ENCODE measurements around the gene TRAF2.
"Not testable (repeated sequence)": the region's sequence is repeated elsewhere in the genome, so short reads cannot be mapped to it uniquely, and the experiment has no call there.

The TRAF2 gene

DNA sequence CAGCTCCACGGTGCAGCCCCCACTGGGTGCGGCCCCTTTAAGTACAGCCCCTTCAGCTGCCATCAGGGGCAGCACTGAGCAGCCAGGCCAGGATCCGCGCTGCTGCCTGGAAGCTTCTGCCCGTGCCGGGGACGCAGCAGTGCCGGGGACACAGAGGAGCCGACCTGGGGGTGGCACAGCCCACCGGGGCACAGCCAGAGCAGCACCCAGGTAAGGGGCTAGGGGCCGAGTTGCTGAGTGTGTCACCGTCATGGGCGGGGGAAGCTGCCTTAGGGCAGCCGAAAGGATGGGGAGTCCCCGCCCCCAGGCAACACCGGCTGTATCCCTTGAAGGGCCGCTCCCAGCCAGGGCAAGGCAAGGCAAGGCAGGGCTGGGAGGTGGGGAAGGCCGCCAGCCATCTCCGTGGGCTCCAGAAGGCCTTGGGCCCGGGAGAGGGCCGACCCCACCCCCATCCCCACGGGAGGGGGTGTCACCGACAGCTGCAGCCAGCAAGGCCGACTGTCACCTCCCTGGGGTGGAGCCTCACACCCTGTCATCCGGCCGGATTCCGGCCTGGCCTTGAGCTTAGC is 43.9 kb upstream of the TRAF2 start, which contains the start of gene AJM1:
Gene AJM1 (plus strand): TSS at position 99 of the 569 bp plus-strand sequence. CDS start 1,937 bp downstream, outside the sequence.
- not testable (repeated sequence) for H3K9me3 ChIP-seq (ENCODE audit: low read length); H3K27ac ChIP-seq (ENCODE audit: low read depth, low read length); H3K36me3 ChIP-seq (ENCODE audit: insufficient read depth, low read length); H3K9ac ChIP-seq (ENCODE audit: low read length)
- Histone ChIP-seq H3K4me1 (ENCODE audit: insufficient read depth, low read length) (peaks cover 17% of the 10 kb centered on the region), H3K4me3 (ENCODE audit: low read depth in 1 of 2, low read length in 2 of 2) (peak within 1 kb of the TSS in 1 of 2 donors; percentile 7), H3K27me3 (ENCODE audit: control insufficient read depth in 1 of 2, insufficient read depth in 2 of 2, low read length in 2 of 2) (peaks cover 0 to 29% of the 10 kb centered on the region in 2 donors)

DNA sequence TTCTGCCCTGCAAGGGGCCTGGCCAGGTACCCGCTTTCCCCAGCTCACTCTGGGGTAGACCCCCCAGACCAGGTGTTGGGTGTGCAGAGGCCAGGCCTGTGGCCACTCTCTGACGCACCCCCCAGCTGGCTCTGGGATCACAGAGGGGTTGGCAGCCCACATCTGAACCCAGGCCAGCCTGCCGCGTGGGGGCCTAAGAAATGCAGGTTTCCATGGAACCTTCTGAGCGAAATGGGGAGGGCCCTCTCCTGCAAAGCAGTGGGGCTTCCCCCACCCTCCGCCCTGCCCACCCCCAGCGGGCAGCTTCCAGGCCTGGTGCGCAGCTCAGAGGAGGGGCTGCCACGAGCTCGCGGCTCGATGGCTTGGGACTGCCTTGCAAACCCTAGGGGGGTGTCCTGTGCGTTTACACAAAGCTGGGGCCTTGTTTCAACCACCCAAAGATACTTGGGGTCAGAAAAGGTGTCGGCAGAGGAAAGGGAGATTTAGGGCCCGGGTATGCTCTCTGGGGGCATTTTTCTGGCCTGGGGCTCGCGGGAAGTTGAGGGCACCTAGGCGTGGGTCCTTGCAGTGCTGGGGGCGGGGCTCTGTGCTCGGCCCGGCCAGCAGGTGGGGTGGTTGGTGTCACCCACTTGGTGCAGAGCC is 43.0 kb upstream of the TRAF2 start:
- H3K27me3 ChIP-seq (ENCODE audit: control insufficient read depth in 1 of 2, insufficient read depth in 2 of 2, low read length in 2 of 2): peaks cover 0 to 34% of the 10 kb centered on the region in 2 donors
- peaks cover 25% of the 10 kb centered on the region for H3K4me1 ChIP-seq (ENCODE audit: insufficient read depth, low read length)
- not testable (repeated sequence) for H3K9ac ChIP-seq (ENCODE audit: low read length); H3K27ac ChIP-seq (ENCODE audit: low read depth, low read length); H3K9me3 ChIP-seq (ENCODE audit: low read length); H3K4me3 ChIP-seq (ENCODE audit: low read depth in 1 of 2, low read length in 2 of 2); H3K36me3 ChIP-seq (ENCODE audit: insufficient read depth, low read length)

DNA sequence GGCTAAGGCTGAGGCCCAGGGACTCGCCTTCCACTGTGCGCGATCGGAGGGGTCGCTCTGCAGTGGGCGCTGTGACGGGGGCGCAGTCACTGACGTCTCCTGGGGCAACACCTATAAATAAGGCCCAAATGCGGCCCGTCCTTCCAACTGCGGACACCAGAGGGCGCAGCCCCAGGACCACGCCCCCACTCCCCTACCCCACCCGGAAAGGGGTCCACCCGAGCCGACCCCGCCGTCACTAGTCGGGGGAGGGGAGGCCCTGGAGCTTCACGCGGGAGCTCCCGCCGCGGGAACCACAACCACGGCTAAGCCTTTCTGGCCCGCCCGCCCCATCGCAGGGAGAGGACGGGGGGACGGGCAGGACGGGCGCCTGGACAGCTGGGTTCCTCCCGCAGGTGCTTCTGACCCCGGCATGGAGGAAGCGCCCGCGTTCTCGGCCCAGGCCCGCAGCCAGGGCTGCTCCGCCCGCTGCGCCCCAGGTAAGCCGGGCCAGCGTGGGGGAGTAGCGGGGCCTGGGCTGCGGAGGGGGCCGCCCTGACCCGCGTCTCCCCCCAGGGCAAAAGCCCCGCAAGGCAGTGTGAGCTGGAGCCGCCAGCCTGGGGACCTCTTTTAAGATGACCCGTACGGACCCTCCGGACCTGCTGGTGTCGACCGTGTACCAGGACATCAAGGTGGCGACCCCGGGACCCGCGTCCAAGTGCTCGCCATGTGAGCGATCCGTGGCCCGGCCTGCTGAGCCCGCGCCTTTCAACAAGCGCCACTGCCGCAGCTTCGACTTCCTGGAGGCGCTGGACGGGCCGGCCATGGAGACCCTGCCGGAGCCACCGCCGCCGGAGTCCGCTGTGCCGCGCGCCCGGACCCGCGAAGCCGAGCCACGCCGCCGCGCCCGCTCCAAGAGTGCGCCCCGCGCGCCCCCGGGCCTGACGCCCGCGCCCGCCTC is 42.2 kb upstream of the TRAF2 start:
- H3K4me3 ChIP-seq (ENCODE audit: low read depth in 1 of 2, low read length in 2 of 2); H3K27ac ChIP-seq (ENCODE audit: low read depth, low read length); H3K9ac ChIP-seq (ENCODE audit: low read length); H3K36me3 ChIP-seq (ENCODE audit: insufficient read depth, low read length); H3K9me3 ChIP-seq (ENCODE audit: low read length): not testable (repeated sequence)
- peaks cover 0 to 34% of the 10 kb centered on the region in 2 donors for H3K27me3 ChIP-seq (ENCODE audit: control insufficient read depth in 1 of 2, insufficient read depth in 2 of 2, low read length in 2 of 2)
- peaks cover 25% of the 10 kb centered on the region for H3K4me1 ChIP-seq (ENCODE audit: insufficient read depth, low read length)

DNA sequence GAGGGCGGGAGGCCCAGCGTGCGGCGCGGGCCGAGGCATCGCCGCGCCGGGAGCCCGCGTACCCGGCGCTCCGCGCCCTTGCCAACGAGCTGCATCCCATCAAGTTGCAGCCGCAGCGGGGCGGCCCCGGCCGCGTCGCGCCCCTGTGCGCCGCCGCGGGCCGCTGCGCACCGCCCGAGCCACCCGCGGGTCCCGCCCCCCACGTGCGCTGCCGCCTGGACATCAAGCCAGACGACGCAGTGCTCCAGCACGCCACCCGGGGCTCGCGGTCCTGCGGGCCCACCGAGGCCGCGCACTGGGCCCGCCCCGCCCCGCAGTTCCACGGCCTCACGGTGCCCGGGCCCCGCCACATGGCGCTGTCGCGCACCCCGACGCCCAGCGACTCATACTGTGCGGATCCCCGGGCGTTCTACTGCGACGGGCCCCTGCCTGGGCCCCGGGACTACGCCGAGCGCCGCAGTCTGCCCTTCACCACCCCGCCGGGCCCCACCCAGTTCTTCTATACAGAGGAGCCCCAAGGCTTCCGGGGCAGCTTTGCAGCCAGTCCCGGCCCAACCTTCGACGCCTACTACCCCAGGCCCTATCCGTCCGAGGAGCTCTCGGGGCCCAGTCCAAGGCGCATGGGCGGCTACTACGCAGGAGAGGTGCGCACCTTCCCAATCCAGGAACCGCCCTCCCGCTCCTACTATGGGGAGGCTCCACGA is 41.4 kb upstream of the TRAF2 start:
- H3K9me3 ChIP-seq (ENCODE audit: low read length): no peaks in the 10 kb centered on the region
- H3K36me3 ChIP-seq (ENCODE audit: insufficient read depth, low read length): no peaks in the 10 kb centered on the region
- no peak overlapping the region for H3K27ac ChIP-seq (ENCODE audit: low read depth, low read length)
- no peak overlapping the region for H3K9ac ChIP-seq (ENCODE audit: low read length)
- H3K4me3 ChIP-seq (ENCODE audit: low read depth in 1 of 2, low read length in 2 of 2): no peak overlapping the region
- H3K4me1 ChIP-seq (ENCODE audit: insufficient read depth, low read length): peaks cover 27% of the 10 kb centered on the region
- peaks cover 0 to 34% of the 10 kb centered on the region in 2 donors for H3K27me3 ChIP-seq (ENCODE audit: control insufficient read depth in 1 of 2, insufficient read depth in 2 of 2, low read length in 2 of 2)

DNA sequence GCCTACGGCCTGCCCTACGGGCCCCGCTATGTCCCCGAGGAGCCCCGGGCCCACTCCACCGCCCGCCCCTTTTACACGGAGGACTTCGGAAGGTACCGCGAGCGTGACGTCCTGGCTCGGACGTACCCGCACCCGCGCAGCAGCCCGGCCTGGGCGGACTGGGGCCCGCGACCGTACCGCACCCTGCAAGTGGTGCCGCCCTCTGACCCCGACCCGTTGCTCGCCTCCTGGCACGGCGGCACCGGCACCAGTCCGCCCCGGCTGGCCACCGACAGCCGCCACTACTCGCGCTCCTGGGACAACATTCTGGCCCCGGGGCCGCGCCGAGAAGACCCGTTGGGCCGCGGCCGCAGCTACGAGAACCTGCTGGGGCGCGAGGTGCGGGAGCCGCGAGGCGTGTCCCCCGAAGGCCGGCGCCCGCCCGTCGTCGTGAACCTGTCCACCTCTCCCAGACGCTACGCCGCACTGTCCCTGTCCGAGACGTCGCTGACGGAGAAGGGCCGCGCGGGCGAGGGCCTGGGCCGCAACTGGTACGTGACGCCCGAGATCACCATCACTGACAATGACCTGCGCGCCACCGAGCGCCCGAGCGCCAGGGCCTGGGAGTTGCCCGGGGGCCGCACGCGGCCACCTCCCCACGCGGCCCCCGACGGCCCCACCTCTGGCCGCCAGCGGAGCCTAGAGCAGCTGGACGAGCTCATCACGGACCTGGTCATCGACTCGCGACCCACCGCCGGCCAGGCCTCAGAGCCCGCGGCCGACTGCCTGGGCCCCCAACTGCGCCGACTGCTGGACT is 40.7 kb upstream of the TRAF2 start:
- Histone ChIP-seq H3K4me1 (ENCODE audit: insufficient read depth, low read length) (peaks cover 35% of the 10 kb centered on the region), H3K4me3 (ENCODE audit: low read depth in 1 of 2, low read length in 2 of 2) (no peak overlapping the region), H3K9me3 (ENCODE audit: low read length) (no peaks in the 10 kb centered on the region), H3K27me3 (ENCODE audit: control insufficient read depth in 1 of 2, insufficient read depth in 2 of 2, low read length in 2 of 2) (peaks cover 0 to 34% of the 10 kb centered on the region in 2 donors), H3K27ac (ENCODE audit: low read depth, low read length) (no peak overlapping the region), H3K36me3 (ENCODE audit: insufficient read depth, low read length) (no peaks in the 10 kb centered on the region), H3K9ac (ENCODE audit: low read length) (no peak overlapping the region)

DNA sequence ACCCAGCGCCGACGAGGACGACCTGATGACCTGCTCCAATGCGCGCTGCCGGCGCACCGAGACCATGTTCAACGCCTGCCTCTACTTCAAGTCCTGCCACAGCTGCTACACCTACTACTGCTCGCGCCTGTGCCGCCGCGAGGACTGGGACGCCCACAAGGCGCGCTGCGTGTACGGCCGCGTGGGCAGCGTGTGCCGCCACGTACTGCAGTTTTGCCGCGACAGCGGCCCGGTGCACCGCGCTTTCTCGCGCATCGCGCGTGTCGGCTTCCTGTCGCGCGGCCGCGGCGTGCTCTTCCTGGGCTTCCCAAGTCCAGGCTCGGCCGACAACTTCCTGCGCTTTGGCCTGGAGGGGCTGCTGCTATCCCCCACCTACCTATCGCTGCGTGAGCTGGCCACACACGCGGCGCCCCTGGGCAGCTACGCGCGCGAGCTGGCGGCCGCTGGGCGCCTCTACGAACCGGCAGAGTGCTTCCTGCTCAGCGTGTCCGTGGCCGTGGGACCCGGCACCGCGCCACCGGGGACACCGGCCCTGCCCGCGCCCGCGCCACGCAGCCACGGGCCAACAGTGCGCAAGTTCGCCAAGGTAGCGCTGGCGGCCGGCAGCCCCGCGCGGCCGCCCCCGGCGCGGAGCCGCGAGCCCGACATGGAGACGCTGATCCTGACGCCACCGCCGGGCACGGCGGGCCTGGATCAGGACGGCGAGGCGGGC is 39.8 kb upstream of the TRAF2 start:
- Histone ChIP-seq H3K9ac (ENCODE audit: low read length) (no peak overlapping the region), H3K4me3 (ENCODE audit: low read depth in 1 of 2, low read length in 2 of 2) (no peak overlapping the region), H3K27me3 (ENCODE audit: control insufficient read depth in 1 of 2, insufficient read depth in 2 of 2, low read length in 2 of 2) (peaks cover 0 to 34% of the 10 kb centered on the region in 2 donors), H3K4me1 (ENCODE audit: insufficient read depth, low read length) (peaks cover 36% of the 10 kb centered on the region), H3K36me3 (ENCODE audit: insufficient read depth, low read length) (peaks cover 2% of the 10 kb centered on the region), H3K27ac (ENCODE audit: low read depth, low read length) (no peak overlapping the region), H3K9me3 (ENCODE audit: low read length) (no peaks in the 10 kb centered on the region)

DNA sequence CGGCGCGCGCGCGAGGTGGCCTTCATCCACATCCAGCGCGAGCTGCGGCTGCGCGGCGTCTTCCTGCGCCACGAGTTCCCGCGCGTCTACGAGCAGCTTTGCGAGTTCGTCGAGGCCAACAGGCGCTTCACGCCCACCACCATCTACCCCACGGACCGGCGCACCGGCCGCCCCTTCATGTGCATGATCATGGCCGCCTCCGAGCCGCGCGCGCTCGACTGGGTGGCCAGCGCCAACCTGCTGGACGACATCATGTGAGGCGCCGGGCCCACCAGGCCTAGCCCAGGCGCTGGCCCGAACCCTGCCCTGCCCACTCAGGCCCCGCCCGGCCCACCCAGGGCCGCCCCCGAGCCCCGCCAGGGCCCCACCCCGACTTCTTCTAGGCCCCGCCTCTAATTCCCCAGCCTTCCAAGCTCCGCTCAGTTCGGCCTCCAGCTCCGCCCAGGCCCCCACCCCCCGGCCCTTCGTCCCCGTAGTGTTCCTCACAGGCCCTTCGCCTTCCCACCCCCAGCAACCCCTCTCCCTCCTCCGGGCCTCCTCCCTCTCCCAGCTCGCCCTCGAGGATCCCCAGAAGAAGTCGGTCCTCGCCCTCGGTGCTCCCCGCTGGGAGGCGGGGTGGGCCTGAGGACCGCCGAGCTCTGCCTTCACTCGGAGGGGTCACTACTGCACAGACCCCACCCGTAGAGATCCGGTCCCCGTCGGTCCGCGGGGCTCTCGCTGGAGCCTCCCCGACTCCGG is 39.1 kb upstream of the TRAF2 start:
- Histone ChIP-seq H3K36me3 (ENCODE audit: insufficient read depth, low read length) (peaks cover 5% of the 10 kb centered on the region), H3K4me3 (ENCODE audit: low read depth in 1 of 2, low read length in 2 of 2) (peak overlapping the region; percentile 67 to 91), H3K4me1 (ENCODE audit: insufficient read depth, low read length) (peaks cover 28% of the 10 kb centered on the region), H3K27ac (ENCODE audit: low read depth, low read length) (no peak overlapping the region), H3K27me3 (ENCODE audit: control insufficient read depth in 1 of 2, insufficient read depth in 2 of 2, low read length in 2 of 2) (peaks cover 0 to 34% of the 10 kb centered on the region in 2 donors), H3K9ac (ENCODE audit: low read length) (no peak overlapping the region), H3K9me3 (ENCODE audit: low read length) (no peaks in the 10 kb centered on the region)

DNA sequence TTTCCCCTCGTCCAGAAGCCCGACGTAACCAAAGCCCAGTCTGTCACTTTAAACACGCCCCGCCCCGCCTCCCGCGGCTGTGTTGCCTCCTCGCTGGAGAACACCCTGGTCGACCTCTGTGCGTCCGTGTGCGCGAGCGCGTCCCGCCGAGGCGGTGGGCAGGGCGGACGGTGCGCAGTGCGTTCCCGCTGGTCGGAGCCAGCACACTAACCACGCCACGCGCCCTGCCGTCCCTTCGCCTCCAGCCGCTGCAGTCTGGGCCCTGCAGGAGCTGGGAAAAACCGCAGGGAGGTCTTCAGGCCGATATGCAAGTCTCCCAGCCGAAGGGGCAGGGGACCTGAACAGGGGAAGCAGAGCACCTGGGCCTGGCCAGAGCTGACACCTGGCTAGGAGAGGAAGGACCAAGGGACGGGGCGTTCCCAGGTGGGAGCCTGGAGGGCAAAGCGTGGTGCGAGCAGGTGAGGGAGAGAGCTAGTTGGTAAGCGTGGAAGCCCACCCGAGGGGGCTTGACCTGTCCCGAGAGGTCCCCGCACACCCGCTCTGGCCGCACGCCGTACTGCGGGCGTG is 38.4 kb upstream of the TRAF2 start:
- H3K4me1 ChIP-seq (ENCODE audit: insufficient read depth, low read length): peaks cover 25% of the 10 kb centered on the region
- peaks cover 5% of the 10 kb centered on the region for H3K36me3 ChIP-seq (ENCODE audit: insufficient read depth, low read length)
- H3K9me3 ChIP-seq (ENCODE audit: low read length): no peaks in the 10 kb centered on the region
- H3K27ac ChIP-seq (ENCODE audit: low read depth, low read length): peak overlapping the region; percentile 82
- no peak overlapping the region for H3K9ac ChIP-seq (ENCODE audit: low read length)
- peak overlapping the region; percentile 67 to 91 for H3K4me3 ChIP-seq (ENCODE audit: low read depth in 1 of 2, low read length in 2 of 2)
- peaks cover 0 to 34% of the 10 kb centered on the region in 2 donors for H3K27me3 ChIP-seq (ENCODE audit: control insufficient read depth in 1 of 2, insufficient read depth in 2 of 2, low read length in 2 of 2)

DNA sequence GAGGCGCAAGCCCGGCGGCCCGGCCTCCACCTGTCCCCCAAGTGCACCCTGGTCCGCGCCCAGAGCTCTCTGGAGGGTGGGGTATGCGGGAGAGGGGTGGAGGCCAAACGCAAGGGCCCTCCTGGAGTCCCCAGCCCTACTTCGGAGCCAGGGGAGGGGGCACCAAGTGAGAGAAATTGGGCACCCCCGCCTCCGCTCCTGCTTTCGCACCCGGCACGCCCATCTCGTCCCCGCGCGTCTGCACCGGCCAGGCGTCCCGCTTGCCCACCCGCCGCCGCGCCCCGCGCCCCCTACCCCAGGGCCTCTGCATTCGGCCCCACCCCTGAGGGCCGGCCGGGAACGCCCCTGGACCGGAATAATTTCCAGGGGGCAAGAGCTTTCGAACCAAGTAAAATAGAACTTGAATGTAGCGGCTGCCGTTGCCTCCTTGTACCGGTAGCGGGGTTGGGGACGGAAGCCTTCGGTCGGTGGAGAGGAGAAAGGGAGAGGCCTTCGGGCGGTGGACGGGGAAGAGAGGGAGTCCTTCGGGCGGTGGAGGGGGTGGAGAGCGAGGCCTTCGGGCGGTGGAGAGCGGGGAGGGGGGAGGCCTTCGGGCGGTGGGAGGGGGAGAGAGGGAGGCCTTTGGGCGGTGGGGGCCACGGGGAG is 37.8 kb upstream of the TRAF2 start:
- H3K4me1 ChIP-seq (ENCODE audit: insufficient read depth, low read length): peaks cover 21% of the 10 kb centered on the region
- peaks cover 0 to 34% of the 10 kb centered on the region in 2 donors for H3K27me3 ChIP-seq (ENCODE audit: control insufficient read depth in 1 of 2, insufficient read depth in 2 of 2, low read length in 2 of 2)
- peaks cover 5% of the 10 kb centered on the region for H3K36me3 ChIP-seq (ENCODE audit: insufficient read depth, low read length)
- H3K9ac ChIP-seq (ENCODE audit: low read length): no peak overlapping the region
- peak overlapping the region; percentile 67 to 91 for H3K4me3 ChIP-seq (ENCODE audit: low read depth in 1 of 2, low read length in 2 of 2)
- H3K9me3 ChIP-seq (ENCODE audit: low read length): no peaks in the 10 kb centered on the region
- peak overlapping the region; percentile 82 for H3K27ac ChIP-seq (ENCODE audit: low read depth, low read length)

Measured in muscle layer of colon (tissue), 2 donors.